GM12878 (cell line): ENCODE results near the gene CIB2. TPM values are rescaled to one million over a fixed set of nuclear protein-coding genes. Genes with fewer than 3 reads are reported as not detected.

Source experiments
- ATAC-seq: fragments of 200-7000 bp; cut with Tn5 transposase; 3 replicates; pipeline ENCODE4 v1.9.1; 2020; ENCODE audit warnings: mild to moderate bottlenecking, moderate library complexity
- BruUV-seq: library from RNA; stranded (reverse); fragments of 400-500 nt; replicated peaks from 2 replicates; lab custom pipeline; 2021; lab: Mats Ljungman, UMichigan
- CTCF ChIA-PET: fragments of 300-600 bp; sonication (Branson Sonifier 250); formaldehyde crosslinking; extraction: SDS; loops from one replicate; lab custom pipeline; 2021; ENCODE audit warnings: inconsistent platforms; lab: Yijun Ruan, JAX
- POLR2A ChIA-PET: fragments of 350-600 bp; formaldehyde crosslinking; extraction: SDS; loops from one replicate; lab custom pipeline; 2021; ENCODE audit warnings: inconsistent platforms; lab: Charles Lee
- RAD21 ChIA-PET: fragments of 300-600 bp; sonication (Branson Sonifier 250); formaldehyde crosslinking; loops from one replicate; lab custom pipeline; 2023; ENCODE audit warnings: antibody characterized with exemption; ENCODE audit not compliant: unreplicated experiment; lab: Charles Lee
- SMC1A ChIA-PET: fragments of 300-600 bp; sonication (Branson Sonifier 250); formaldehyde crosslinking; loops from one replicate; lab custom pipeline; 2023; ENCODE audit not compliant: unreplicated experiment, uncharacterized antibody; lab: Charles Lee
- DNase-seq: peaks from one replicate; pipeline ENCODE4 v3.0.0-alpha.2; 2011; ENCODE audit warnings: low read depth, low spot score
- FAIRE-seq: peaks from 3 replicates; lab custom pipeline; 2011; peaks lifted over from hg19 to GRCh38; lab: Jason Lieb, UNC
- H2AFZ ChIP-seq: 2 replicates; pipeline ENCODE4 v1.6.0; 2011; ENCODE audit warnings: low read depth, low read length, control low read depth; ENCODE audit not compliant: control insufficient read depth
- H3K27ac ChIP-seq: 2 replicates; pipeline ENCODE4 v1.5.1; 2011; ENCODE audit warnings: control low read depth; ENCODE audit not compliant: control insufficient read depth, insufficient read depth
- H3K27me3 ChIP-seq, 2 experiments: replicated peaks in 1 of 2; 2 replicates each; pipeline versions ENCODE4 v1.6.0 to v1.6.1; 2011; ENCODE audit warnings: low read length in 1 of 2; ENCODE audit not compliant: control insufficient read depth in 2 of 2, insufficient read depth in 2 of 2
- H3K36me3 ChIP-seq, 2 experiments: 2 replicates each; pipeline ENCODE4 v1.5.1; 2011; ENCODE audit warnings: low read length in 1 of 2; ENCODE audit not compliant: control insufficient read depth in 2 of 2, insufficient read depth in 2 of 2
- H3K4me1 ChIP-seq: 2 replicates; pipeline ENCODE4 v1.6.1; 2011; ENCODE audit warnings: mild to moderate bottlenecking, low read length, moderate library complexity, mixed read lengths; ENCODE audit not compliant: control insufficient read depth, insufficient read depth
- H3K4me2 ChIP-seq: 2 replicates; pipeline ENCODE4 v1.6.0; 2011; ENCODE audit warnings: control low read depth; ENCODE audit not compliant: control insufficient read depth, insufficient read depth
- H3K4me3 ChIP-seq: fragments of 200-600 bp; sonication (generic); 2 replicates; pipeline ENCODE4 v1.5.1; 2016
- H3K79me2 ChIP-seq: 2 replicates; pipeline ENCODE4 v1.6.0; 2011; ENCODE audit warnings: low read length; ENCODE audit not compliant: control insufficient read depth, insufficient read depth
- H3K9ac ChIP-seq: 2 replicates; pipeline ENCODE4 v1.8.0; 2011; ENCODE audit warnings: low read length, control low read depth, mixed read lengths; ENCODE audit not compliant: control insufficient read depth, insufficient read depth
- H3K9me3 ChIP-seq: replicated peaks from 3 replicates; pipeline ENCODE4 v1.5.1; 2011; ENCODE audit warnings: mild to moderate bottlenecking, low read length; ENCODE audit not compliant: control insufficient read depth, insufficient read depth
- H4K20me1 ChIP-seq: 2 replicates; pipeline ENCODE4 v1.6.0; 2011; ENCODE audit not compliant: control insufficient read depth, insufficient read depth
- MXI1 ChIP-seq: fragments of 150-350 bp; IDR thresholded peaks from 2 replicates; pipeline ENCODE4 v1.6.1; 2011; ENCODE audit warnings: low read depth, mild to moderate bottlenecking, inconsistent platforms, low read length, improper control_type of control experiment
- WGBS: methylation state at CpG from one replicate; pipeline ENCODE4 v1.1.6; 2016; ENCODE audit warnings: low lambda C conversion rate; ENCODE audit not compliant: insufficient replicate concordance, insufficient coverage; ENCODE audit errors: missing lambda C conversion rate; 5-methylcytosine and 5-hydroxymethylcytosine counted together
- in situ Hi-C: fragments of 300-500 bp; cut with MboI; formaldehyde crosslinking; loops from 9 replicates; pipeline ENCODE4 v1.14.3; 2018; ENCODE audit warnings: mixed read lengths
- intact Hi-C: fragments of 100-400 bp; cut with micrococcal nuclease; formaldehyde crosslinking; loops from one replicate; pipeline ENCODE4 v1.14.2; 2022; ENCODE audit not compliant: unreplicated experiment
- polyA plus RNA-seq, 11 experiments: library from polyadenylated mRNA; depleted of rRNA in 4 of 11; unstranded in 6 of 11; stranded (reverse) in 5 of 11; fragments of >200 nt; fragmentation: Nextera tagmentation in 4 of 11; fragmentation: Illumina TruSeq in 1 of 11; extraction: Ambion mirVana in 4 of 11; extraction: Trizol in 1 of 11; gene quantifications; 1 replicate in 1 of 11; 2 replicates in 10 of 11; pipeline versions ENCODE4 v1.2.1 to v1.2.3, GENCODE V29; 2011 to 2016; ENCODE audit warnings: inconsistent platforms in 2 of 11, missing spikeins in 2 of 11, low read depth in 1 of 11
- total RNA-seq, 4 experiments: library from RNA; depleted of rRNA in 3 of 4; stranded (reverse); fragments of >200 nt in 3 of 4; fragmentation: Illumina TruSeq in 1 of 4; extraction: Trizol in 1 of 4; gene quantifications; 2 replicates each; pipeline versions ENCODE4 v1.2.1 to v1.2.3, GENCODE V29; 2013 to 2021
- TF ChIP-seq, protein P1 (sequence below): fragments of 450-650 bp; IDR thresholded peaks from 2 replicates; pipeline ENCODE4 v1.6.1; 2017; ENCODE audit warnings: mild to moderate bottlenecking
- TF ChIP-seq, protein P2 (sequence below): fragments of 450-650 bp; IDR thresholded peaks from 2 replicates; pipeline ENCODE4 v1.6.1; 2016; ENCODE audit warnings: mild to moderate bottlenecking

The CIB2 gene
- total and polyA plus RNA-seq, 10 of the 15 experiments (the other 5 are each of a cell fraction or from before 2014, with no cell fraction given) = 0.56 to 12.1 (median 7.1) TPM

DNA sequence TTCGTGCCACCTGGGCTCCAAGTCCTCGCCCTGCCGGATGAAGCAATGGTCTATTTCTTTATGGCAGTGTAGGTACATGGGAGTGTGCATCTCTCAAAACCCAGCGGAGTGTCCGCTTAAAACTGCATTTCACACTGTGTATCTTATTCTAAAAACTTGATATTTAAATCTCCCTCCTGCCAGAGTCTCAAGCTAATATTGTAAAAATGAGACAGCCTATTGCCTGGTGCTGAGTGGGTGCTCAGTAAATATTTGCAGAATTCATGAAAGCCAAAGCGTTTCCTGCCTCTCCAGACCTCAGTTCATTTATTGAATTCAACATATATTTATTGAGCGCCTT lies 53.4 kb downstream of the CIB2 start:
- Histone ChIP-seq H3K36me3 (no peaks in the 10 kb centered on the region), H3K4me2 (peak overlapping the region; percentile 69), H3K4me3 (peak overlapping the region; percentile 76), H3K9me3 (no peaks in the 10 kb centered on the region), H3K27ac (no peak overlapping the region), H3K4me1 (peaks cover 10% of the 10 kb centered on the region), H4K20me1 (no peaks in the 10 kb centered on the region), H3K27me3 (no peaks in the 10 kb centered on the region), H3K9ac (no peak overlapping the region), H3K79me2 (peaks cover 25% of the 10 kb centered on the region), H2AFZ (peak overlapping the region; percentile 90)
- intact Hi-C loops (no loop called here), in situ Hi-C loops (no loop called here)
- ATAC-seq (peak; percentile 4), FAIRE-seq (no peak), DNase-seq (no peak)
- ChIA-PET SMC1A (interaction anchor here (1.1 to 11.6 kb wide), 4 partner anchors 10 to 112 kb away, joined by 3 to 131 read pairs (median 6); no protein-coding TSS in a partner anchor), POLR2A (no interaction called here), RAD21 (interaction anchor here (0.7 to 1.1 kb wide), 2 partner anchors 16 to 112 kb away, joined by 3 read pairs; no protein-coding TSS in a partner anchor), CTCF (interaction anchor here (0.9 to 13.4 kb wide), 3 partner anchors 27 to 119 kb away, joined by 3 to 191 read pairs (median 158); no protein-coding TSS in a partner anchor)
- TF ChIP-seq, protein P1, sequence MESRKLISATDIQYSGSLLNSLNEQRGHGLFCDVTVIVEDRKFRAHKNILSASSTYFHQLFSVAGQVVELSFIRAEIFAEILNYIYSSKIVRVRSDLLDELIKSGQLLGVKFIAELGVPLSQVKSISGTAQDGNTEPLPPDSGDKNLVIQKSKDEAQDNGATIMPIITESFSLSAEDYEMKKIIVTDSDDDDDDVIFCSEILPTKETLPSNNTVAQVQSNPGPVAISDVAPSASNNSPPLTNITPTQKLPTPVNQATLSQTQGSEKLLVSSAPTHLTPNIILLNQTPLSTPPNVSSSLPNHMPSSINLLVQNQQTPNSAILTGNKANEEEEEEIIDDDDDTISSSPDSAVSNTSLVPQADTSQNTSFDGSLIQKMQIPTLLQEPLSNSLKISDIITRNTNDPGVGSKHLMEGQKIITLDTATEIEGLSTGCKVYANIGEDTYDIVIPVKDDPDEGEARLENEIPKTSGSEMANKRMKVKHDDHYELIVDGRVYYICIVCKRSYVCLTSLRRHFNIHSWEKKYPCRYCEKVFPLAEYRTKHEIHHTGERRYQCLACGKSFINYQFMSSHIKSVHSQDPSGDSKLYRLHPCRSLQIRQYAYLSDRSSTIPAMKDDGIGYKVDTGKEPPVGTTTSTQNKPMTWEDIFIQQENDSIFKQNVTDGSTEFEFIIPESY = 0 out of 2 replicates have a peak, but pooled peaks have one; percentile 17
- TF ChIP-seq MXI1 = no peak
- TF ChIP-seq, protein P2, sequence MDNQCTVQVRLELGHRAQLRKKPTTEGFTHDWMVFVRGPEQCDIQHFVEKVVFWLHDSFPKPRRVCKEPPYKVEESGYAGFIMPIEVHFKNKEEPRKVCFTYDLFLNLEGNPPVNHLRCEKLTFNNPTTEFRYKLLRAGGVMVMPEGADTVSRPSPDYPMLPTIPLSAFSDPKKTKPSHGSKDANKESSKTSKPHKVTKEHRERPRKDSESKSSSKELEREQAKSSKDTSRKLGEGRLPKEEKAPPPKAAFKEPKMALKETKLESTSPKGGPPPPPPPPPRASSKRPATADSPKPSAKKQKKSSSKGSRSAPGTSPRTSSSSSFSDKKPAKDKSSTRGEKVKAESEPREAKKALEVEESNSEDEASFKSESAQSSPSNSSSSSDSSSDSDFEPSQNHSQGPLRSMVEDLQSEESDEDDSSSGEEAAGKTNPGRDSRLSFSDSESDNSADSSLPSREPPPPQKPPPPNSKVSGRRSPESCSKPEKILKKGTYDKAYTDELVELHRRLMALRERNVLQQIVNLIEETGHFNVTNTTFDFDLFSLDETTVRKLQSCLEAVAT = peak; percentile 78
- WGBS = 28% methylated on average over 7 of the region's 7 CpGs
- BruUV-seq = no TSS peak
